Nephron progenitor cell (in vitro differentiated cells): ENCODE data around the gene MORF4L2.
"Not testable (repeated sequence)": the region's sequence is repeated elsewhere in the genome, so short reads cannot be mapped to it uniquely, and the experiment has no call there.

Experiments used
- DNase-seq: peaks from one replicate; pipeline ENCODE4 v3.0.0; 2021
- H3K27ac Mint-ChIP-seq: 2 replicates; pipeline ENCODE4 v1.8.0; 2021; ENCODE audit warnings: mild to moderate bottlenecking, moderate library complexity, mixed read lengths
- H3K27me3 Mint-ChIP-seq: 2 replicates; pipeline ENCODE4 v1.8.0; 2021; ENCODE audit warnings: mild to moderate bottlenecking, low read depth, mixed read lengths; ENCODE audit not compliant: poor library complexity
- H3K36me3 Mint-ChIP-seq: 2 replicates; pipeline ENCODE4 v1.8.0; 2021; ENCODE audit warnings: low read depth, mixed read lengths
- H3K4me1 Mint-ChIP-seq: 2 replicates; pipeline ENCODE4 v1.8.0; 2021; ENCODE audit warnings: mixed read lengths
- H3K4me3 Mint-ChIP-seq: 2 replicates; pipeline ENCODE4 v1.8.0; 2021; ENCODE audit warnings: mild to moderate bottlenecking, moderate library complexity, mixed read lengths
- H3K9me3 Mint-ChIP-seq: 2 replicates; pipeline ENCODE4 v1.8.0; 2021; ENCODE audit warnings: mild to moderate bottlenecking, moderate library complexity, mixed read lengths
- TF ChIP-seq, protein P1 (sequence below): fragments of 200-600 bp; sonication (generic); IDR thresholded peaks from 2 replicates; pipeline ENCODE4 v1.5.0; 2021; ENCODE audit warnings: antibody characterized with exemption

MORF4L2 gene

GRCh38 chrX:103658681-103659433, 27.6 kb downstream of the MORF4L2 start:
- no peak overlapping the region for H3K4me3 Mint-ChIP-seq

DNA sequence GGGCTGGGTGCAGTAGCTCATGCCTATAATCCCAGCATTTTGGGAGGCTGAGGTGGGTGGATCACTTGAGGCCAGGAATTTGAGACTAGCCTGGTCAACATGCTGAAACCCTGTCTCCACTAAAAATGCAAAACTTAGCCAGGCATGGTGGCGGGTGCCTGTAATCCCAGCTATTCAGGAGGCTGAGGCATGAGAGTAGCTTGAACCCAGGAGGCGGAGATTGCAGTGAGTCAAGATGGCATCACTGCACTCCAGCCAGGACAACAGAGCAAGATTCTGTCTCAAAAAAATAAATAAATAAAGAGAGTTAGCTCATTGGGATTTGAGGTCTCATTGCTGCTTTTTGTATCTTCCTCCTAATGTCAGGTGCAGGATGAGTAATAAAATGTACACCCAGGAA, 29.4 kb downstream of the MORF4L2 start:
- H3K27ac Mint-ChIP-seq, H3K36me3 Mint-ChIP-seq, DNase-seq, H3K4me3 Mint-ChIP-seq, H3K27me3 Mint-ChIP-seq: not testable (repeated sequence)
- Mint-ChIP-seq H3K4me1 (peaks cover 18% of the 10 kb centered on the region), H3K9me3 (peaks cover 29% of the 10 kb centered on the region)

More at GRCh38 chrX:103658681-103659433, 27.6 kb downstream of the MORF4L2 start:
- H3K27ac Mint-ChIP-seq = peak overlapping the region; percentile 12
- peaks cover 13% of the 10 kb centered on the region for H3K27me3 Mint-ChIP-seq
- no peaks in the 10 kb centered on the region for H3K36me3 Mint-ChIP-seq
- peaks cover 34% of the 10 kb centered on the region for H3K9me3 Mint-ChIP-seq
- H3K4me1 Mint-ChIP-seq = peaks cover 22% of the 10 kb centered on the region
- no peak for DNase-seq
- TF ChIP-seq, protein P1, sequence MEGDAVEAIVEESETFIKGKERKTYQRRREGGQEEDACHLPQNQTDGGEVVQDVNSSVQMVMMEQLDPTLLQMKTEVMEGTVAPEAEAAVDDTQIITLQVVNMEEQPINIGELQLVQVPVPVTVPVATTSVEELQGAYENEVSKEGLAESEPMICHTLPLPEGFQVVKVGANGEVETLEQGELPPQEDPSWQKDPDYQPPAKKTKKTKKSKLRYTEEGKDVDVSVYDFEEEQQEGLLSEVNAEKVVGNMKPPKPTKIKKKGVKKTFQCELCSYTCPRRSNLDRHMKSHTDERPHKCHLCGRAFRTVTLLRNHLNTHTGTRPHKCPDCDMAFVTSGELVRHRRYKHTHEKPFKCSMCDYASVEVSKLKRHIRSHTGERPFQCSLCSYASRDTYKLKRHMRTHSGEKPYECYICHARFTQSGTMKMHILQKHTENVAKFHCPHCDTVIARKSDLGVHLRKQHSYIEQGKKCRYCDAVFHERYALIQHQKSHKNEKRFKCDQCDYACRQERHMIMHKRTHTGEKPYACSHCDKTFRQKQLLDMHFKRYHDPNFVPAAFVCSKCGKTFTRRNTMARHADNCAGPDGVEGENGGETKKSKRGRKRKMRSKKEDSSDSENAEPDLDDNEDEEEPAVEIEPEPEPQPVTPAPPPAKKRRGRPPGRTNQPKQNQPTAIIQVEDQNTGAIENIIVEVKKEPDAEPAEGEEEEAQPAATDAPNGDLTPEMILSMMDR = no peak

- Mint-ChIP-seq H3K27ac (no peak overlapping the region), H3K9me3 (peaks cover 29% of the 10 kb centered on the region), H3K4me3 (no peak overlapping the region), H3K4me1 (peaks cover 18% of the 10 kb centered on the region), H3K27me3 (peaks cover 6% of the 10 kb centered on the region), H3K36me3 (no peaks in the 10 kb centered on the region)
- TF ChIP-seq, protein P1 = no peak
- DNase-seq = no peak
Measured at GRCh38 chrX:103656617-103657016, 29.9 kb downstream of the MORF4L2 start.

GRCh38 chrX:103655230-103656000, 31.1 kb downstream of the MORF4L2 start:
- H3K27ac Mint-ChIP-seq, DNase-seq, H3K36me3 Mint-ChIP-seq, H3K27me3 Mint-ChIP-seq, H3K4me3 Mint-ChIP-seq: not testable (repeated sequence)
- Mint-ChIP-seq H3K4me1 (peaks cover 18% of the 10 kb centered on the region), H3K9me3 (peaks cover 29% of the 10 kb centered on the region)

GRCh38 chrX:103651151-103651773, 35.2 kb downstream of the MORF4L2 start:
- no peak overlapping the region for H3K27ac Mint-ChIP-seq
- H3K27me3 Mint-ChIP-seq = peaks cover 11% of the 10 kb centered on the region
- peaks cover 41% of the 10 kb centered on the region for H3K9me3 Mint-ChIP-seq
- TF ChIP-seq, protein P1 = no peak
- DNase-seq = no peak
- peaks cover 3% of the 10 kb centered on the region for H3K4me1 Mint-ChIP-seq
- no peak overlapping the region for H3K4me3 Mint-ChIP-seq
- H3K36me3 Mint-ChIP-seq = no peaks in the 10 kb centered on the region

DNA sequence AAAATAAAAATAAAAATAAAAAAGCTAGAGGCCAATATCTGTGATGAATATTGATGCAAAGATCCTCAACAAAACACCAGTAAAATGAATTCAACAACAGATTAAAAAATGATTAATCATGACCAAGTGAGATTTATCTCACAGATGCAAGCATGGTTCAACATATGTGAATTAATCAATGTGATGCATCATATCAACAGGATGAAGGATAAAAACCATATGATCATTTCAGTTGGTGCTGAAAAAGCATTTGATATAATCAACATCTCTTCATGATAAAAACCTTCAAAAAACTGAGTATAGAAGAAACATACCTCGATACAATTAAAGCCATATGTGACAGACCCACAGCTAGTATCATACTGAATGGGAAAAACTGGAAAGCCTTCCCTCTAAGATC, 38.9 kb downstream of the MORF4L2 start:
- H3K4me3 Mint-ChIP-seq = no peak overlapping the region
- no peaks in the 10 kb centered on the region for H3K4me1 Mint-ChIP-seq
- H3K27ac Mint-ChIP-seq = no peak overlapping the region
- DNase-seq = no peak
- H3K36me3 Mint-ChIP-seq = no peaks in the 10 kb centered on the region
- H3K9me3 Mint-ChIP-seq = peaks cover 36% of the 10 kb centered on the region
- H3K27me3 Mint-ChIP-seq = peaks cover 19% of the 10 kb centered on the region
- TF ChIP-seq, protein P1 = no peak
